ENCODE measurements around the gene ZNF266. TPM values are rescaled to one million over a fixed set of nuclear protein-coding genes. Genes with fewer than 3 reads are reported as not detected.
A peak's percentile ranks its signal among the peaks of the same experiment; 100 is the strongest.

The ZNF266 gene
- total and polyA plus RNA-seq, 2 of the 13 experiments (the other 11 are each of a cell fraction or from before 2014, with no cell fraction given) = 19.8 to 20.8 TPM

- TF ChIP-seq, protein P1, sequence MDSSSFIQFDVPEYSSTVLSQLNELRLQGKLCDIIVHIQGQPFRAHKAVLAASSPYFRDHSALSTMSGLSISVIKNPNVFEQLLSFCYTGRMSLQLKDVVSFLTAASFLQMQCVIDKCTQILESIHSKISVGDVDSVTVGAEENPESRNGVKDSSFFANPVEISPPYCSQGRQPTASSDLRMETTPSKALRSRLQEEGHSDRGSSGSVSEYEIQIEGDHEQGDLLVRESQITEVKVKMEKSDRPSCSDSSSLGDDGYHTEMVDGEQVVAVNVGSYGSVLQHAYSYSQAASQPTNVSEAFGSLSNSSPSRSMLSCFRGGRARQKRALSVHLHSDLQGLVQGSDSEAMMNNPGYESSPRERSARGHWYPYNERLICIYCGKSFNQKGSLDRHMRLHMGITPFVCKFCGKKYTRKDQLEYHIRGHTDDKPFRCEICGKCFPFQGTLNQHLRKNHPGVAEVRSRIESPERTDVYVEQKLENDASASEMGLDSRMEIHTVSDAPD (CRISPR knock-in tag; IDR thresholded peaks at IDR 0.05) = no peak
- TF ChIP-seq RFXANK (CRISPR knock-in tag; IDR thresholded peaks at IDR 0.05) = no peak
- no peak for TF ChIP-seq FOXO4 (CRISPR knock-in tag; conservative IDR thresholded peaks at IDR 0.05)
- TF ChIP-seq ZSCAN25 (CRISPR knock-in tag; IDR thresholded peaks at IDR 0.05) = no peak
- TF ChIP-seq CEBPB (IDR thresholded peaks at IDR 0.05; ENCODE audit: borderline replicate concordance, low read depth, low read length) = no peak
- TF ChIP-seq SATB2 (CRISPR knock-in tag; IDR thresholded peaks at IDR 0.05) = no peak; the same call in 1 of the 2 replicates
- TF ChIP-seq ZNF691 (CRISPR knock-in tag; IDR thresholded peaks at IDR 0.05; ENCODE audit: borderline replicate concordance, low read depth) = no peak; the same call in 1 of the 2 replicates
- TF ChIP-seq KMT2B (CRISPR knock-in tag; IDR thresholded peaks at IDR 0.05) = peak; percentile 98
- no peak for TF ChIP-seq CEBPG (CRISPR knock-in tag; IDR thresholded peaks at IDR 0.05)
- no peak for TF ChIP-seq HIVEP1 (CRISPR knock-in tag; IDR thresholded peaks at IDR 0.05)
- TF ChIP-seq USF2 (IDR thresholded peaks at IDR 0.05; ENCODE audit: low read depth, low read length) = no peak
- TF ChIP-seq USF2 (CRISPR knock-in tag; IDR thresholded peaks at IDR 0.05; ENCODE audit: borderline replicate concordance) = no peak
- TF ChIP-seq ZNF451 (CRISPR knock-in tag; IDR thresholded peaks at IDR 0.05) = no peak
- 0 out of 2 replicates have a peak, but pooled peaks have one; percentile 21 for TF ChIP-seq SIX1 (CRISPR knock-in tag; IDR thresholded peaks at IDR 0.05; ENCODE audit: borderline replicate concordance)
- TF ChIP-seq MTF2 (CRISPR knock-in tag; IDR thresholded peaks at IDR 0.05; ENCODE audit: borderline replicate concordance) = no peak
- no peak for TF ChIP-seq SKIL (CRISPR knock-in tag; IDR thresholded peaks at IDR 0.05; ENCODE audit: borderline replicate concordance)
Observed at GRCh38 chr19:9435279-9436268, at the start of gene ZNF266 (continued).
